ENCODE measurements around the gene SLC34A1. TPM values are rescaled to one million over a fixed set of nuclear protein-coding genes. Genes with fewer than 3 reads are reported as not detected.
"Not testable (repeated sequence)": the region's sequence is repeated elsewhere in the genome, so short reads cannot be mapped to it uniquely, and the experiment has no call there.

Gene SLC34A1
- polyA plus RNA-seq, 10 donors: 0.08 to 0.20 (median 0.14) TPM; not detected in 7

- DNase-seq: no peak
Measured at GRCh38 chr5:177355162-177355867, 28.9 kb upstream of the SLC34A1 start.

DNA sequence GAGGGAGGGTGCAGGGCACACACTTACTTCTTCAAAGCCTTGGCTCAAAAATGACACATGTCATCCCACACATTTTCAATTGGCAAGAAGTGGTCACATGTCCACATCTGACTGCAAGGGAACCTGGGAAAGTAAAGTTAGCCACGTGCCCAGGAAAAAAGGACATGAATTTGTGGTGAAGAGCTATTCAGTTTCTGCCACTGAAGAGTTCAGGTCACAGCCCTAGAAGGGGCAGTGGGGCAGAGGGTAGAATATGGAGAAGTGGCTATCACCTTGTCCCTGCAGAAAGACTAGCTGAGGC lies 28.4 kb upstream of the SLC34A1 start:
- DNase-seq: no peak

- DNase-seq: no peak
Measured at GRCh38 chr5:177356746-177357145, 27.5 kb upstream of the SLC34A1 start.

- DNase-seq: no peak
Measured at GRCh38 chr5:177357146-177357458, 27.1 kb upstream of the SLC34A1 start.

GRCh38 chr5:177357459-177358351 lies 26.5 kb upstream of the SLC34A1 start, which contains the start of gene RGS14:
TSS of gene RGS14 (plus strand) at chr5:177357924. CDS start at chr5:177358025, 101 bp downstream.
- peak in 1 of 3 donors; percentile 56 for DNase-seq

DNA sequence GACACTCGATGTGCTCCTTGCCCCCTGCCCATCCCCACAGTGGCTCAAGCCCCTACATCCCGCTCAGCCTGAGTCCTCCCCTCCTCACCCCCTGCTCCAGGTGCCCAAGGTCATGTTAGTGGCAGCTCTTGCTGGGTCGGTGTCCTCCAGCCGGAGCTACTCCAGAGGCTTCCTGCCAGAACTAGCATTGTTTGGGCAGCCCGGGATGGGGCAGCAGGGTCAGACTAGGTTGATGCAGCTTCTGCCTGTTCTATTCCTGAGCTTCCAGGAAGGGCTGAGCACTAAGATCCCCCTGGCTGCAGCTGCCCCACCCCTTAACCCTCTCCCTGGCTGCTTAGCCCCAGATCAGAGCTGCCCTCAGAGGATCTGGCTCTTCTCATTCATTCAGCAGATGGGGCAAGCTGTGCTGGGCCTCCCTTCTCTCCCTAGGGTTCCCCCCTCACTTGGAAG lies 25.8 kb upstream of the SLC34A1 start:
- no peak for DNase-seq

DNA sequence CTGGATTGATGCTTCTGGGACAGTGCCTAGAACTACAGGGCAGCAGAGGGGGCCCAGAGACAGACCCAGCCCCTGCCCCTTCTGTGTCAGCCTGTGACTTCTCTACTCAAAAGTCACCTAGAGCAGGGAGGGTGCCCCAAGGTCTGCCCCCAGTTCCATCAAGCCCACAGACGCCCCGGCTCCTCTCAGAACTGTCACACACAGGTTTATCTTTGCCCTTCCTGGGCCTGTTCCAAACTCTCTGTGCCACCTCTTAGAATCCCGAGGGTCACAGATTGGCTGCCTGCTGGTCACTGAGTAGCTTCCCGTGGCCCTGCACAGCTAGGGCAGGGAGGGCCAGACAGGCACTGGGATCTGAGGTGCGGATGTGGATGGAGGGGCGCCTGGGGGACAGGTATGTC lies 24.8 kb upstream of the SLC34A1 start:
- DNase-seq: no peak

- DNase-seq: no peak
Measured at GRCh38 chr5:177359860-177360259, 24.4 kb upstream of the SLC34A1 start.

- not testable (repeated sequence) for DNase-seq
Measured at GRCh38 chr5:177360740-177361139, 23.5 kb upstream of the SLC34A1 start.

- no peak for DNase-seq
Measured at GRCh38 chr5:177361418-177362291, 22.6 kb upstream of the SLC34A1 start.

DNA sequence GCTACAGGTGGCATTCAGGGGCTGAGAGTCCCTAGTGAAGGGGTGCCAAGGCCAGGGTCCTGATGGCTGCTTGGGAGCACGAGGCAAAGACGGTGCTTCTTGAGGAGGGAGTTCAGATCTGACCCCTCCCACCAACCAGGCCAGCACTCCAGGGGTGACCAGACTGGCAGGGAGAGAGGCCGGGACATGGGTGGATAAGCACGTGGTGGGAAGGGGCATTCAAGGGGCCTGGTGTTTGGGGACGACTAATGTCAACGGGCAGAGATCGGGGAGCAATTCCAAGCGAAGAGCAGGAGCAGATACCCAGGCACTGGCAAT lies 22.0 kb upstream of the SLC34A1 start:
- DNase-seq: no peak

DNA sequence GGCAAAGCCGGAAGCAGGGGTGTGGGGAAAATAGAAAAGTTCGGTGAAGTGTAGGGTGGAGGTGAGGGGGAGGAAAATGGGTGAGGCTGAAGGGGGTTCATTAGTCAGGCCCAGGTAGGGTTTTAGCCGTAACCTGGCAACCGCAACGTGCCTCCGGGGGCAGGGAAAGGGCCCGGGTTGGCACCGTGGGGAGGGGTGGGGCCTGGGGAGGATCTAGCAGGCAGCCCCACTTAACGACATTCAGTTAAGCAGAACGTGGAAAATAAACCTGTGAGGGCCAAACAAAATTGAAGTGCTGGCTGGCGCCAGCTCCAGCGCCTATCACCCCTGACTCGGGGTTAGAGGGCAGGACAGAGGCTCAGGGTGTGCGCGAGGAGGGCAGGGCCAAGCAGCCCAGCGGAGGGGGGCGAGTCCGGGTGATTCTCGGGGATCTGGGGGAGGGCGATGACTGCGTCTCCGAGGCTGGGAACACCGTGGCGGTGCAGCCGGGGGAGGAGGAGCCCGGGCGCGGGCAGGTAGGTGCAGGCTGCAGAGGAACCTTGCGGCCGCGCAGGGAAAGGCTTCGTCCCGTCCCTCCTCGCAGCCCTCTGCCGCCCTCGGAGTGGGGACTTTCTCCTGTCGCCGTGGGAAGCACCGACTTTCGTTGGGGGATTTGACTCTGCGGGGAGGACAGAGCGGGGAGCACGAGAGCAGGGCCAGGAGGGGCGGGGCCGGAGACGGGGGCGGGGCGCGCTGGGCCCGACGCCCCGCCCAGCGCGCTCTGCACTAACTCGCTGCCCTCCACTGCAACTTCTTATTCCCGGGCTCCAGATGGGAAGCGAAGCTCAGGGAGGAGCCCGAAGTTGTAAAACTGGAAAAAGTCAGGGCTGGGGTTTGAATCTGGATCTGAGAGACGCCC lies 21.4 kb upstream of the SLC34A1 start:
- DNase-seq: peak in 1 of 3 donors; percentile 68

DNA sequence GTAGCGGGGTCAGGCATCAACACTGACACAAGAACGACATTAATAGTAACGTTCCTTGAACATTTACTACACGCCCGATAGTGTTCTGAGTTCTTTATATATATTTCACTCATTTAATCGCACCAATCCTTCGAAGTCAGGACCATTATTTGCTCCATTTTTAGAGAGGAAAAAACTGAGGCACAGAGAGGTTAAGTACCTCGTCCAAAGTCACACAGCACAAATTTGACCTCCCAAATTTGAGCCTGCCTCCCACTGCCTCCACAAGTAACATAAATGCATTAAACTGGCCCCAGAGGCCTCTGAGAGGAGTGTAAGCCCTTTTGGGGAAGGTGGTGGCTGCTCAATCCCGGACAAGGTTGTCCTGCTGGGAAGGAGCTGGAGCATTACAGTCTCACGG lies 20.7 kb upstream of the SLC34A1 start:
- no peak for DNase-seq

GRCh38 chr5:177364159-177364962 lies 19.9 kb upstream of the SLC34A1 start:
- DNase-seq: no peak

GRCh38 chr5:177365845-177366527 lies 18.2 kb upstream of the SLC34A1 start:
- no peak for DNase-seq

DNA sequence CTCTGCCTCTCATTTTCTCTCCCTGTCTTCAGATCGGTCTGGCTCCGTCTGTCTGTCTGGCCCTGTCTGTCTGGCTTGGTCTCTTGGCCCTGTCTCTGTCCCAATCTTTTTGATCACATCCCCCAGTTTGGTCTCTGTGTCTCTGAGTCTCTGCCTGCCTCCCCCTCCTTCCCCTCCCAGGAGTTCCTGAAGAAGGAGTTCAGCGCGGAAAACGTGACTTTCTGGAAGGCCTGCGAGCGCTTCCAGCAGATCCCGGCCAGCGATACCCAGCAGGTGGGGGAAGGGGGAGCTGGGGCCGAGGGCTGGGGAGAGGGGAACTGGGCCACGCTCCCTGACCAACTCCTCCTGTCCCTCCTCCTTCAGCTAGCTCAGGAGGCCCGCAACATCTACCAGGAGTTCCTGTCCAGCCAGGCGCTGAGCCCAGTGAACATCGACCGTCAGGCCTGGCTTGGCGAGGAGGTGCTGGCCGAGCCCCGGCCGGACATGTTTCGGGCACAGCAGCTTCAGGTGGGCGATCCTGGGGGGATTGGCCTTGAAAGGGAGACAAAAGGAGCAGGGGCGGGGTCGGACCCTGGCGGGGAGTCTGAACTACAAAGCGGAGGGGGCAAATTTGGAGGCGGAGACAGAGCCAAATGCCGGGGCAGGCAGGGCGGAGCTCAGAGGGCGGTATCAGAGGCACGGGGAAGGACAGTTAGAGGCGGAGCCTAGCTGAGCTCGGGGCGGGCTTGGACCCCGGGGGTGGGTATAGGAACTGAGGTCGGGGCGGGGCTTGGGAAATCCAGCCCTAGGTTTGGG lies 17.5 kb upstream of the SLC34A1 start:
- peak; percentile 84 to 95 (median 91) for DNase-seq

- DNase-seq: no peak
Measured at GRCh38 chr5:177367323-177367848, 16.8 kb upstream of the SLC34A1 start.

GRCh38 chr5:177367981-177368868 lies 16.0 kb upstream of the SLC34A1 start:
- no peak for DNase-seq
